Measurements from ENCODE around the gene FUT7.

DNA sequence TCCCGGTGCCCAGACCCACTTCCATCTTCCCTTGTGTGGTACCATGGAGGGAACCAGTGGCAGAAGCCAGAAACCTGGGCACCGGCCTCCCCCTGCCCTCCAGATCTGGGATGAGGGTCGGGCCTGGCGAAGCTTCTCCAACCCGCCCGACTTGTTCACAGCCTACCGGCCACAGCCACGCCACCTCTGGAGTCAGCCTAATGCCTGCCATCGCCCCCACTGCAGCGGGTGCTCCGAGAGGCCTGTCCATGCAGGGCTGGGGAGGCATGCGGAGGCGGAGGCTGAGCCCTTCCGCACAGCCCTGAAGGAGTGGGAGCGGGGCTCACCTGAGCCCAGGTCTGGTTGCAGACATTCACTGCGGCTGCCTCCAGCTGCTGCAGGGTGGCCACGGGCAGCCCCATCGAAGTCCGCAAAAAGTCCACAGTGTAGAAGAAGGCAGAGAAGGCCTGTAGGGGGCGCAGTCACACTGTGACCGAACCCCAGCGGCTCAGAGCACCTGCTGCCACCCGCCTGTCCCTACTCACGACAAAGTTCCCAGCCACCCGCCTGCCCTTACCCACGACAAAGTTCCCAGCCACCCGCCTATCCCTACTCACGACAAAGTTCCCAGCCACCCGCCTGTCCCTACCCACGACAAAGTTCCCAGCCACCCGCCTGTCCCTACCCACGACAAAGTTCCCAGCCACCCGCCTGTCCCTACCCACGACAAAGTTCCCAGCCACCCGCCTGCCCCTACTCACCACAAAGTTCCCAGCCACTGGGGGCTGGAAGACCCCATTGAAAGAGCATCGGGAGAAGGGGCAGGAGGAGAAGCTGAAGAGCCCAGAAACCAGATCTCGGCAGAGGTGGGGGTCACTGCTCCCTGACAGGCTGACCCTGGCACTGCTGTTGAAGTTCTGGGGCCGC lies 17.9 kb upstream of the FUT7 start:
- no peak for TF ChIP-seq EZH2 (IDR thresholded peaks at IDR 0.05)
- no peak for TF ChIP-seq POLR2AphosphoS5 (IDR thresholded peaks at IDR 0.05; ENCODE audit: borderline replicate concordance, low read depth, low read length)
- no peak for TF ChIP-seq FOXP2 (optimal IDR thresholded peaks at IDR 0.05; ENCODE audit: control extremely low read depth, extremely low read length, insufficient read depth)
